ENCODE results near the gene GCSAM.

The GCSAM gene

GRCh38 chr3:112128843-112129727 lies 4.0 kb downstream of the GCSAM start:
- DNase-seq = no peak

GRCh38 chr3:112127522-112128494 lies 5.2 kb downstream of the GCSAM start:
- no peak for DNase-seq

GRCh38 chr3:112126511-112126911 lies 6.5 kb downstream of the GCSAM start:
- DNase-seq = peak; percentile 35

- no peak for DNase-seq
Observed at GRCh38 chr3:112124907-112125607, 8.0 kb downstream of the GCSAM start.

- no peak for DNase-seq
Observed at GRCh38 chr3:112123548-112123947, 9.5 kb downstream of the GCSAM start.

GRCh38 chr3:112122870-112123269 lies 10.2 kb downstream of the GCSAM start:
- DNase-seq = no peak

DNA sequence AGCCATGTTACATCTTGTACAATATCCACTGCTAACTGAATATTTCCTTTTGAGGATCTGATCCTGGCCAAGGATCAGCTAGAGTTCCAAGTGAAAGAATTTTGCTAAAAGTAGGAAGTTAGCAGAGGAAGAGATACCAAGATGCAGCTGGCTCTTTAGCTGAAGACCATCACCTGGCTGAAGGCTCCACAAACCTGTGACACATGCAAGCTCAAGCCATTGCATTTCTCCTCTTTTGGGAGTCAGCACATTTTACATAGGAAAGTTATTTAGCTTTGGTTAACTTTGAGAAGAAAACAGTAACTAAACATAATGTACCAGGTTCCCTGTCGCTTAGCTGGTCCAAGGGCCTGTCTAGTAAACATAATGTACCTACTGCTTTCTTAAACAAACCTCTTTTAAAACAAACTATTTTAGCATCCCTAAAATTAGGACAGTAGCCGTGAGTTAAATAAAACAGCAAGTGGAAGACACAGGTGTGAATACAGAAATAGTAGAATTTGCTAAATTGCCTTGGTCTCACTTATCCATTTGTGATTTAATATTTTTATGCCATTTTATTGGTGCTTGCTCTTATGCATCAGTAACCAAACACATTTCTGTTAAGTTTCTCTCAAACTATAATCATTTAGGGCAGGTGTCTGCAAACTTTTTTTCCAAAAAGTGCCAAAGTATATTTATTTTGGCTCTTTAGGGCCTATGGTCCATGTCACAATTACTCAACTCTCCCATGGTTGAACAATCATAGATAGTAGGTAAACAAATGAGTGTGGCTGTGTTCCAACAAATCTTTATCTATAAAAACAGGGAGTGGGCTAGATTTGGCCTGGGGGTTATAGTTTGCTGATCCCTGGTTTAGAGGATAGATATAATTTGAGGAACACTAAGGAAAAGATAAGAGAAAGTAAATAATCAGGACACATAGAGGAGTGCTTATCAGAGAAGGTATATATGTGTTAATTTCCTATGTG lies 11.2 kb downstream of the GCSAM start:
- peak; percentile 0 for DNase-seq

DNA sequence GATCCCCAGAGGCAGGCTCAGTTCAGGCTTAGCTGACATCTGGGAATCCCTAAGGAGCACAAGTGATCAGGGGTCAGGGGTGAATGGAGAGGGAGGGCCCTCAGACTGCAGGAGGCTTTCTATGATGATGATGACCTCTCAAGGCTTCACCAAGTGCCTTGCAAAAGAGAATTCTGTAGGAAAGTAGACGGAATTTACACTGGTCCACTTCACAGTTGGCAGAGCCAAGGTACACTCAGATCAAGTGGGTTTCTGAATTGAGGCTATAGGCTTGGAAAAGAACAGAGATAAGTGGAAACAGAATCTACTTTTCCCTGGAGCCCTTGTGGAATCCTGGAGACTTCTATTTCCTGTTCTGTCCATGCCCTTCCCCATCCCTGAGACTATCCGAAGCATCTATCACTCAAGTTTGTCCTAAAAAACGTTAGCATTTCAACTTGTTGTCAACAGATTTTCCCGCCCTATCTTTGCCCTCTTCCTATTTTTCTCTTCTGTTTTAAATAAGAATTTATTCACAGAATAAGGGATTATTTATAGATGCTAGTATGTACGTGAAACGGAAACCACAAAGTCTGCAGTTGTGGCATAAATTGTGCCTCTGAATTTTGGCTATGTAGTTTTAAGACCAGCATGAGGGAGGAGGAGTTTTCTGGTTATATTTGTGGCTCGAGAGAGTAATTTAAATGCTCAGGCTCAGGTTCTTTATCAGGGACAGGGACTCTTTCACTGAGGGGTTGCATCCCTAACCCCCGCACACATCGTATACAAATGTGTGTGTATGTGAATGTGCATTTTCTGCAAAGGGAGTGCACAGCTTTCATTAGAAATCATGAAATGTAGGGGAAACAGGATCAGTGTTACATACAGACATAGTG lies 12.8 kb downstream of the GCSAM start:
- no peak for DNase-seq

DNA sequence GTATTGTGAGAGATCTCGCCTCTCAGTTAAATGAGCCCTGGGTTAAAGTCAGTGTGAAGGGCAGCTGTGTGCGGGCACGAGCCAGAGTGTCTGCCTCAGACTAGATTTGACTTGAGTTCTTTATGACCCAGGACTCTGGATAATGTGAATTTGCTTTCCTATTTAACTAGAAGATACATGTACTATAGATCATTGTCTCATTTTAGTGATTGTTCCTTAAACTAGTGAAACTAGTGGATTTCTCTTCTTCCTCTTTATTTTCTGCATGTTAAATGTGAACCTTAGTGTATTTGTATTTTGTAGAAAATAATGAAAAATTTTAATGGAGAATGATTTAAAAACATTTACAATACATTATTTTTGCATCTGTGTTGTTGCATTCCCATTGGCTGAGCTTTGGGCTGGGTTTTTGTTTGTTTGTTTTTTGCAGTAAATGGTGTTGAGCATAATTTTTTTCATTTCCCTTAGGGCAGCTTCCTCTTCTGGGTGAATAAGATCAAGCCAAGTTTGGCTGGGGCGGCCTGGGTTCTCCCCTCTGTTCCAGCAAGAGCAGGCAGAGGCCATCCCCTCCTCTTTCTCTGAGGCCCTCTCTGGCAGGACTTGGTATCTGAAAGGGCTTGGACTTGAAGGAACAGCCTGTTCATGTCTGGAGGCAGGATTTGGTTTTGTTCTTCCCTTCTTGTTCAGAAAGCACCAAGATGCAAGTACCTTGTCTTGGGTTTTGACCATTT lies 15.0 kb downstream of the GCSAM start:
- no peak for DNase-seq

DNA sequence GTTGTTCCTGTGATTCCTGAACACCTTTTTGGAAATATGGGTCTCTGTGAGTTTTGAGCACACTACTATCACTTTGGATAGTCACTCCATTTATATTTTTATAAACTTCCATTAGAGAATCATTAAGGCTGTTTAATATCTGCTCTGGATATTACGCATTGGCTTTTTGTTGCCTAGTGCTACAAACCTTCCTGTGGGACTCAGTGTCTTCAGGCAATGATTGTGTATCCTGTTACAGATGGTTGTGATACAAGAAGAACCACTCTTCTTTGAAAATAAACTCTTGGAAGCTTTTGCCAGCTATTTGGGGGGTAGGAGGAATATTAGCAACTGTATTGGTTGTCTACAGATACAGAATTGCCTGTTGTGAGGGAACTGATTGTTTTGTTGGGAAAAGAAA lies 15.6 kb downstream of the GCSAM start:
- DNase-seq = no peak

- DNase-seq = no peak
Observed at GRCh38 chr3:112116748-112117186, 16.3 kb downstream of the GCSAM start.

DNA sequence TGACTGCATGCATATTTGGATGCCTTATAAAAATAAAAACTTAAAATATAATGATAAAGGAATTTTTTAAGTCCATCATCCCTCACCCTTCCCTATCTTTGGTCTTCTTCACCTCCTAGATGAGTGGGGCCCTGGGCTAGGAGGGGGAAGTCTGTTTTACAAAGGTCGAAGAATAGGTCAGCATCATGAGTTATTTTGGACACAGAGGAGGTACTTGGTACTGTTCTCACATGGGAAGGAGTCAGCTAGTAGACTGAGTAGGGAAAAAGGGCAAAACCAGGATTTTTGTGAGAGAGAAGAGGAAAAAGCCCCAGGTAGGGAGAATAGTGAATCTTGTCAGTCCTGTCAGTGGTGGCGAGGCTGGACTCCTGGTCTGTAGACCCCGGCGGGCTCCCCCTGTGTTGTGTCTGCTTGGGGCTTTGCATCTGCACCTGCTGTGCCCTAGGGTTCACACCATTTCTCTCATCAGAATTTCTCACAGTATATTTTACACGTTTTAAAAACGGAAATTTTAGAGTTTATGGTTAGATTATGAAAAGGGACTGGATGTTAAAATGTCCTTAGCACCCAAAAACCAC lies 17.2 kb downstream of the GCSAM start:
- no peak for DNase-seq

- DNase-seq = no peak
Observed at GRCh38 chr3:112115161-112115739, 17.8 kb downstream of the GCSAM start.

DNA sequence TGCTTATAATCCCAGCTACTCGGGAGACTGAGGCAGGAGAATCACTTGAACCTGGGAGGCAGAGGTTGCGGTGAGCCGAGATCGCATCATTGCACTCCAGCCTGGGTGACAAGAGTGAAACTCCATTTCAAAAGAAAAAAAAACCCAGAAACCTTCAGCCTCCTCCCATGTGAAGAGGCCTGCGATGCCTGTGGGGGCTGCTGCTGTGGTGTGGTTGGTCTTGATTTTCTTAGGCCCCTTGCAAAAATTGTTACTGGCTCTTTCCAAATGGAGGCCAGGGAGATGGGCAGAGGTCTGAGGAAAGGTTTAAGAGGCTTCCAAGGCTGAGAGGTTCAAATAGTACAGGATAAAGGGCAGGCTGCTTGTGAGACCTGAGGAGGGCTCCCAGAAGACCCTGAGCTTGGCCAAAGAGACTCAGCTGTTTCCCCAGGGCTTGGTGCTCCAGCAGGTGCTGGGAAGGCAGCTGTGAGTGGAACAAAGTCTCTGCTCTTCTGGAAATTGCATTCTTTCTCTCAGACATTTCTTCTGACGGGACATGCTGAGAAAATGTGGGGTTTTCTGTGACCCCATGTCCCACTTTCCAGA lies 18.4 kb downstream of the GCSAM start:
- DNase-seq = no peak

DNA sequence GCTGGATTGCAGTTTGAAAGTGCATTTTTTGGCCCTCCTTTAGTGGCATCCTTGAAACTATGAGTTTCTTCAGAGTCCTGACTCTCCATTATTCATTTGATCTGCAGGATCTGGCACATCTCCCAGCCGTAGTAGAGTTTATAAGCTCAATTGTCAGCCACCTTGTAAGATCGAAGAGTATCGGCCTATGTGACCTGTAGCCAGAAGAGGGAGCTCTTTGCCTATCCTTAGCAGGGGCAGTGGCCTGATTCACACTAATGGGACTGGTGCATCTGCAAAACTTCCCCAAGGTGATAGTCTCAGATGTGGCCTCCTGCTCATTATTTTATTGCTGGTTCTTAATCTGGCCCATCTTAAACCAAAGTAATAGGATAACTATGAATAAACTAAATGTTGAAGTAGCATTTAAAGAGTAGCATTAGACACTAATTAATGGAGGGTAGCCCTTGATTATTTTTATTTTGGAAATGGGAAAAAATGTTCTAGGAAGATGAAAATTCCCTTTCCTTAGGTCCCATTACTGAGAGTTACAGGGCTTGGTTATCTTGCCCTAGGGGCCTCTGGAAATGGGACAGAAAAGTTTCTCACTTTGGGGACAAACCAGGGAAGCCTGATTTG lies 21.2 kb downstream of the GCSAM start:
- DNase-seq = peak; percentile 71

GRCh38 chr3:112109322-112109721 lies 23.7 kb downstream of the GCSAM start:
- peak; percentile 78 for DNase-seq

DNA sequence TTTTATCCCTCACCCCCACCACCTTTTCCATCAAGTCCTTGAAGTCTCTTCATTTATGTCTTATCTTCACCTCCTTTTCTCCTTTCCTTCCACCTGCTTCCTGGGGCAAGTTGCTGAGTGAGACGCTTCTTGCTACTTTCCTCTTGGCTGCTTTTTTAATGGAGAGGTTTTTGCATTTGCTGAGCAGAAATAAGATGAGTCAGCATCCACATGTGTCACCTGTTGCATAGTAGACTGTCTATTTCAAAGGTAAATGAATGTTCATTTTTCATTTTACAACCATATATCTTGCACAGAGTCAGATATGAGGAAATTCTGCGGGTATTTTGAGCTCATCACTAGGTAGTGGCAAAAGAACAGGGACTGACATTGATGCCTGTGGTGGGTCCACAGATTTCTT lies 28.3 kb downstream of the GCSAM start:
- DNase-seq = no peak

DNA sequence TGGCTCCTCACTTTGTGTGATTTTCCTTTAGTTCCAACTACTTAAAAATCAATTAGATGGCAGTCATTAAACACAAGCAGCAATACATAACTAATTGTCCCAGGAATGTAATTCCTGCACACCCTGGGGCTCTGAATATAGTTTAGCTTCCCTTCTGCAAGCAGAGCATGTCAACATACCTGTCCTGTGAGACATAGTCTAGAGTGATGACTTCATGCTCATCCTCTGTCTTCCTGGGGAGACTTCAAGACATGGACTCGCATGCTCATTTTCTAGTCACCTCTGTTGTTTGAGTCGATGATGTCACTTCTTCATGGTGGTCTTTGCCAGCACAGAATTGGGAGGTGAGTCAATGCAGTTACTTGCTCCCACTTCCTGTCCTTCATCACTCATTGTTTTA lies 31.1 kb downstream of the GCSAM start:
- peak; percentile 83 for DNase-seq

Data from NCI-H69 (cell line).